ENCODE data around the gene MTHFSD. TPM values are rescaled to one million over a fixed set of nuclear protein-coding genes. Genes with fewer than 3 reads are reported as not detected.

MTHFSD gene
- total and polyA plus RNA-seq, 2 of the 8 experiments (the other 6 are each of a cell fraction or from before 2014, with no cell fraction given) = 7.1 to 9.8 TPM

GRCh38 chr16:86507173-86508027, 47.6 kb downstream of the MTHFSD start (continued):
- TF ChIP-seq SP1 (IDR thresholded peaks at IDR 0.05; ENCODE audit: low read depth, low read length) = no peak
- TF ChIP-seq ATF2 (IDR thresholded peaks at IDR 0.05; ENCODE audit: low read length) = no peak
- TF ChIP-seq CREB1 (IDR thresholded peaks at IDR 0.05) = no peak
- peak; percentile 83; the same call in 1 of the 2 replicates for TF ChIP-seq SUZ12 (IDR thresholded peaks at IDR 0.05; ENCODE audit: low read length)
- TF ChIP-seq EZH2 (IDR thresholded peaks at IDR 0.05; ENCODE audit: low read depth, low read length, severe bottlenecking) = peak; percentile 95

All from H1 (cell line).